Skin epidermis (tissue), 12 donors: ENCODE measurements around the gene PPP1R2.

Experiments used
- H3K27ac ChIP-seq, 21 experiments: fragments of 200-600 bp; sonication (generic) in 11 of 21; one replicate each; pipeline ENCODE4 v1.5.0; 2020; ENCODE audit warnings: mild to moderate bottlenecking in 3 of 21, inconsistent platforms in 2 of 21, moderate library complexity in 2 of 21
- H3K4me3 ChIP-seq, 7 experiments: fragments of 200-600 bp; sonication (generic) in 2 of 7; one replicate each; pipeline ENCODE4 v1.5.0; 2020; ENCODE audit warnings: inconsistent platforms in 2 of 7, mild to moderate bottlenecking in 2 of 7, moderate library complexity in 1 of 7

Gene PPP1R2

DNA sequence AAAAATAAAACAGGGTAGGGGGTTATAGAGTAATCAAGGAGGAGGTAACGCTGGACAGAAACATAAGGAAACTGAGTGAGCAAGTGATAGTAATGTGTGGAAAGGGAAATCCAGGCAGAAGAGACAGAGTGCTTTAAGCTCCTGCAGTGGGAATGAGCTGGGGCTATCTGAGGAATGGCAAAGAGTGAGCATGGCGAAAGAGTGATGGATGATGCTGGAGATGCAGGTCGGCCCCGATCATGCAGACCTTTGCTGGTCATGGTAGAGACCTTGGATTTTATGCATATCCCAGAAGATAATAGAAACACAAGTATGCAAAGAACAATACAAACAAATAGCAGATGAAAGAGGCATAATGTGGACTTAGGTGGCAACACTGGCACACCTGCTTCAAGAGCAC is 74.3 kb downstream of the PPP1R2 start:
- Histone ChIP-seq H3K27ac (no peak overlapping the region), H3K4me3 (no peak overlapping the region)

GRCh38 chr3:195468391-195468776 is 74.7 kb downstream of the PPP1R2 start:
- Histone ChIP-seq H3K4me3 (no peak overlapping the region), H3K27ac (no peak overlapping the region)

DNA sequence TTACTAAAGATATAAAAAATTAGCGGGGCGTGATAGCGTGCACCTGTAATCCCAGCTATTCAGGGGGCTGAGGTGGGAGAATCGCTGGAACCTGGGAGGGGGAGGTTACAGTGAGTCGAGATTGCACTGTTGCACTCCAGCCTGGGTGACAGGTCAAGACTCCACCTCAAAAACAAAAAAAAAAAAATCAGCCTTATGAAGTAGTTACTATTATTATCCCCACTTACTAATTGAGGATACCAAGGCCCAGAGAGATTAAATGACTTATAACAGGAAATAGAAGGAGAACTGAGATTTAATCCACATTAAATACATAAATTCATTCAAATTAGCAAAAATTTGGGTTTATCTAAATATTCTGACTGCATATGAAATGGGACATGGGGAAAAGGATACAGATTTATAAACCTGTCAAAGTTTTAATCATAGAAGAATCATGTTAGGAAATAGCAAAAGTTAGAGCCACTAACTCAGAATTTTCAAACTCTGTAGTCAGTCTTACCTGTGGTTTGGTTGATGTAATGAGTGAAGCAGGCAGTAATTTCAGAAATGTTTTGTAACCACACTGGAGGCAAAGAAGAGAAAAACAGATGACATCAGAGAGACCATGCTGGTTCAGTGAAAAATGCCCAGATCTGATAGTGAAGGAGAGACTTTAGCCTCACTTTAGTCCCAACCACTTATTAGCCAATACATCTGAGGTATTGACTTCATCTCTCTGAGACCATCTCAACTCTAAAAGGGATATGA is 75.3 kb downstream of the PPP1R2 start:
- no peak overlapping the region for H3K4me3 ChIP-seq
- no peak overlapping the region for H3K27ac ChIP-seq

DNA sequence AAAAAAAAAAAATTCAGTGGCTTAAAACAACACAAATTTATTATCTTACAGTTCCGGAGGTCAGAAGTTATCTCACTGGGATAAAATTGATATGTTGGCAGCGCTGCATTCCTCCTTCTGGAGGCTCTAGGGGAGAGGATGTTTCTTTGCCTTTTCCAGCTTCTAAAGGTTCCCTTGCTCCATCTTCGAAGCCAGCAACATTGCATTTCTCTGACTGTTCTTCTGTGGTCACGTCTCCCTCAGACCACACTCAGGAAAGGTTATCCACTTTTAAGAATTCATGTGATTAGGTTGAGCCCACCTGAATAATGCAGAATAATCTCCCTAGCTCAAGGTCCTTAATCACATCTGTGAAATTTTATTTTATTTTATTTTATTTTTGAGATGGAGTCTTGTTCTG is 76.9 kb downstream of the PPP1R2 start:
- no peak overlapping the region for H3K4me3 ChIP-seq

More for the DNA sequence above, 76.9 kb downstream of the PPP1R2 start:
- no peak overlapping the region for H3K27ac ChIP-seq
